CD8-positive, alpha-beta memory T cell (primary cell): ENCODE data around the gene MSH2. TPM values are rescaled to one million over a fixed set of nuclear protein-coding genes. Genes with fewer than 3 reads are reported as not detected.

Experiments used
- CTCF ChIA-PET: fragments of 350-600 bp; sonication (Branson Sonifier 250); formaldehyde crosslinking; loops from one replicate; lab custom pipeline; 2021; ENCODE audit warnings: antibody characterized with exemption; lab: Charles Lee
- POLR2A ChIA-PET: fragments of 350-600 bp; sonication (Branson Sonifier 250); formaldehyde crosslinking; loops from one replicate; lab custom pipeline; 2021; ENCODE audit warnings: antibody characterized with exemption; lab: Charles Lee
- DNase-seq, 5 donors: peaks; one replicate each; pipeline versions ENCODE4 v3.0.0 to v3.0.0-alpha.2; 2020 to 2022; ENCODE audit warnings: mixed read lengths in 1 of 5
- H3K27ac ChIP-seq: one replicate; pipeline ENCODE4 v1.7.0; 2013; ENCODE audit warnings: low read depth, mild to moderate bottlenecking, low read length, moderate library complexity
- H3K27me3 ChIP-seq: 2 replicates; pipeline ENCODE4 v1.7.0; 2013; ENCODE audit warnings: low read length, mild to moderate bottlenecking; ENCODE audit not compliant: insufficient read depth, poor library complexity, severe bottlenecking
- H3K36me3 ChIP-seq: 2 replicates; pipeline ENCODE4 v1.7.0; 2013; ENCODE audit warnings: mild to moderate bottlenecking, low read length, moderate library complexity; ENCODE audit not compliant: insufficient read depth
- H3K4me1 ChIP-seq: 2 replicates; pipeline ENCODE4 v1.7.0; 2013; ENCODE audit warnings: mild to moderate bottlenecking, low read length, moderate library complexity; ENCODE audit not compliant: insufficient read depth
- H3K4me3 ChIP-seq: 2 replicates; pipeline ENCODE4 v1.7.0; 2013; ENCODE audit warnings: mild to moderate bottlenecking, low read length
- H3K9me3 ChIP-seq: 2 replicates; pipeline ENCODE4 v1.7.0; 2013; ENCODE audit warnings: mild to moderate bottlenecking, low read length
- H3K27ac Mint-ChIP-seq, 8 donors: one replicate each; pipeline ENCODE4 v1.8.0; 2020 to 2021; ENCODE audit warnings: mixed read lengths in 8 of 8, mild to moderate bottlenecking in 6 of 8, inconsistent platforms in 3 of 8, moderate library complexity in 3 of 8
- H3K27me3 Mint-ChIP-seq, 2 donors: one replicate each; pipeline ENCODE4 v1.8.0; 2020 to 2021; ENCODE audit warnings: mixed read lengths in 2 of 2, mild to moderate bottlenecking in 1 of 2, moderate library complexity in 1 of 2
- H3K36me3 Mint-ChIP-seq, 3 donors: one replicate each; pipeline ENCODE4 v1.8.0; 2020 to 2021; ENCODE audit warnings: mixed read lengths in 3 of 3, inconsistent platforms in 1 of 3, mild to moderate bottlenecking in 1 of 3
- H3K4me1 Mint-ChIP-seq, 3 donors: one replicate each; pipeline ENCODE4 v1.8.0; 2020 to 2021; ENCODE audit warnings: mixed read lengths in 3 of 3, inconsistent platforms in 1 of 3, mild to moderate bottlenecking in 1 of 3
- H3K4me3 Mint-ChIP-seq, 7 donors: one replicate each; pipeline ENCODE4 v1.8.0; 2020 to 2021; ENCODE audit warnings: mixed read lengths in 7 of 7, mild to moderate bottlenecking in 6 of 7, moderate library complexity in 4 of 7, inconsistent platforms in 2 of 7
- H3K9me3 Mint-ChIP-seq, 5 donors: one replicate each; pipeline ENCODE4 v1.8.0; 2020 to 2022; ENCODE audit warnings: mixed read lengths in 5 of 5, mild to moderate bottlenecking in 3 of 5, moderate library complexity in 2 of 5, inconsistent platforms in 1 of 5
- polyA plus RNA-seq: library from polyadenylated mRNA; unstranded; fragments of 300-500 nt; fragmentation: Illumina TruSeq; gene quantifications from one replicate; pipeline ENCODE4 v1.2.3, GENCODE V29; 2021
- total RNA-seq, 2 experiments: library from RNA; stranded (reverse); gene quantifications; one replicate each; pipeline ENCODE4 v1.2.3, GENCODE V29; 2021

Gene MSH2
- total and polyA plus RNA-seq, 3 experiments from 2014 or later: 25.4 to 60.6 (median 58.5) TPM

DNA sequence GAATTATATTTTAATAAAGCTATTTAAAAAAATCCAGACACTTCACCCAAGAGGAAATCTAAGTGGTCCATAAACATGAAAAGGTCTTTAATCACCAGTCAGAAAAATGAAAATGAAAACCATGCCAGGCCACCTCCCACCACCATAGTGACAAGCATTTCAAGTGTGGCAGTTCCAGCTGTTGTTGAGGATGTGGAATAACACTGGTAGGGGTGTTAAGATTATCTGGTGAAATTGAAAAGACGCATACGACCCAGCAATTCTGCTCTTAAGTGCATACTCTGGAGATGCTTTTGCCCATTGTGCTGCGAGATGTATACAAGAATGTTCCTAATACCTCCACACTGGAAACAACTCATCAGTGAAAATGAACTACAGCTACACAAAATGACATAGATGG, 82.2 kb downstream of the MSH2 start:
- no peaks in the 10 kb centered on the region for H3K27me3 Mint-ChIP-seq
- Histone ChIP-seq H3K4me3 (no peak overlapping the region), H3K36me3 (peaks cover 7% of the 10 kb centered on the region), H3K4me1 (peaks cover 4% of the 10 kb centered on the region), H3K27me3 (no peaks in the 10 kb centered on the region), H3K27ac (no peak overlapping the region), H3K9me3 (no peaks in the 10 kb centered on the region)
- POLR2A ChIA-PET: no interaction called here
- H3K9me3 Mint-ChIP-seq: no peaks in the 10 kb centered on the region
- CTCF ChIA-PET: no interaction called here
- peaks cover 18 to 39% (median 22%) of the 10 kb centered on the region in 3 donors for H3K36me3 Mint-ChIP-seq
- no peak overlapping the region for H3K27ac Mint-ChIP-seq
- peaks cover 14 to 20% (median 15%) of the 10 kb centered on the region in 3 donors for H3K4me1 Mint-ChIP-seq
- no peak overlapping the region for H3K4me3 Mint-ChIP-seq
- no peak for DNase-seq

GRCh38 chr2:47485751-47486300, 82.9 kb downstream of the MSH2 start:
- POLR2A ChIA-PET: no interaction called here
- no peak overlapping the region for H3K27ac Mint-ChIP-seq

DNA sequence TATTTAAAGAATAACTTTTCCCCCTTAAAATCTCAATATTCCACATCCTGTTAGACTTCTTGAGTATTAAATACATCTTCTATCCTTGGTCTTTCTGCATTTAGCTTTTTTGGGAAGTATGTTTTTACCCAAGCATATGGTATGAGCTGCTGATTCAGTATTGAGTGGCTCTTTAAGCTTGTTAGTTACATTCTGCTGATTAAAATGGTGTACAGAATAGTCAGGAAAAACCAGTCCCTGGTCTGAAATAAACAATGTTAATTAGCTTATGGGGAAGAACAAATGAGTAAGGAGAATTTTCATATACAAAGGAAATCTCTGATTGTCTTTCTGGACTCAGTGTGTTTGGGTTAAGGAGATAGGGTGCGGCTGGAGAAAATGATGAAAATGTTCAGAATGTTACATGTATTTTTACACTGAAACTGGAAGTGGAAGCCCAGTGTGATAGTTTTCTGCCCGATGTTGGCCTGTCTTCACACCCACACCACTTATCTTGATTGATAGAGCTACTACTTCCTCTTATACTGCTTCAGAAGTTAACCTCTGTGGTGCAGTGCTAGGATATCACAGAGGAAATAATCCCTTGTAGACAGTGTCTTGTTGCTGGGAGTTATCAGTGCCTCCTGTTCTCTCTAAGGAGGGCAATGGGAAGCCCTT, 84.0 kb downstream of the MSH2 start:
- no peak for DNase-seq
- Histone ChIP-seq H3K27me3 (no peaks in the 10 kb centered on the region), H3K27ac (no peak overlapping the region), H3K4me3 (no peak overlapping the region), H3K4me1 (peaks cover 4% of the 10 kb centered on the region), H3K36me3 (peaks cover 7% of the 10 kb centered on the region), H3K9me3 (no peaks in the 10 kb centered on the region)
- ChIA-PET CTCF (no interaction called here), POLR2A (no interaction called here)
- H3K36me3 Mint-ChIP-seq: peaks cover 11 to 28% (median 15%) of the 10 kb centered on the region in 3 donors
- peak overlapping the region in 6 of 8 donors; percentile 5 to 72 (median 37) for H3K27ac Mint-ChIP-seq
- H3K4me1 Mint-ChIP-seq: peaks cover 14 to 20% (median 15%) of the 10 kb centered on the region in 3 donors
- H3K9me3 Mint-ChIP-seq: no peaks in the 10 kb centered on the region
- peak overlapping the region in 4 of 7 donors; percentile 0 to 21 (median 3) for H3K4me3 Mint-ChIP-seq
- no peaks in the 10 kb centered on the region for H3K27me3 Mint-ChIP-seq

More at GRCh38 chr2:47485751-47486300, 82.9 kb downstream of the MSH2 start:
- peaks cover 14 to 20% (median 15%) of the 10 kb centered on the region in 3 donors for H3K4me1 Mint-ChIP-seq
- no peak overlapping the region for H3K4me3 ChIP-seq
- CTCF ChIA-PET: no interaction called here
- no peak overlapping the region for H3K4me3 Mint-ChIP-seq
- no peak overlapping the region for H3K27ac ChIP-seq
- no peaks in the 10 kb centered on the region for H3K27me3 ChIP-seq
- peaks cover 4% of the 10 kb centered on the region for H3K4me1 ChIP-seq
- no peaks in the 10 kb centered on the region for H3K9me3 Mint-ChIP-seq
- H3K9me3 ChIP-seq: no peaks in the 10 kb centered on the region
- no peak for DNase-seq
- H3K36me3 ChIP-seq: peaks cover 7% of the 10 kb centered on the region
- H3K27me3 Mint-ChIP-seq: no peaks in the 10 kb centered on the region
- peaks cover 15 to 35% (median 19%) of the 10 kb centered on the region in 3 donors for H3K36me3 Mint-ChIP-seq

- Histone ChIP-seq H3K9me3 (no peaks in the 10 kb centered on the region), H3K27me3 (no peaks in the 10 kb centered on the region), H3K4me1 (peaks cover 4% of the 10 kb centered on the region), H3K4me3 (no peak overlapping the region), H3K27ac (no peak overlapping the region), H3K36me3 (peaks cover 7% of the 10 kb centered on the region)
- ChIA-PET POLR2A (no interaction called here), CTCF (no interaction called here)
- peak overlapping the region in 3 of 8 donors; percentile 5 to 72 (median 70) for H3K27ac Mint-ChIP-seq
- peaks cover 0 to 2% (median 0%) of the 10 kb centered on the region in 5 donors for H3K9me3 Mint-ChIP-seq
- peaks cover 14 to 20% (median 15%) of the 10 kb centered on the region in 3 donors for H3K4me1 Mint-ChIP-seq
- DNase-seq: no peak
- H3K36me3 Mint-ChIP-seq: peaks cover 7 to 23% (median 11%) of the 10 kb centered on the region in 3 donors
- H3K27me3 Mint-ChIP-seq: no peaks in the 10 kb centered on the region
- peak overlapping the region in 1 of 7 donors; percentile 0 for H3K4me3 Mint-ChIP-seq
These were observed 84.5 kb downstream of the MSH2 start for GRCh38 chr2:47487498-47487875.

DNA sequence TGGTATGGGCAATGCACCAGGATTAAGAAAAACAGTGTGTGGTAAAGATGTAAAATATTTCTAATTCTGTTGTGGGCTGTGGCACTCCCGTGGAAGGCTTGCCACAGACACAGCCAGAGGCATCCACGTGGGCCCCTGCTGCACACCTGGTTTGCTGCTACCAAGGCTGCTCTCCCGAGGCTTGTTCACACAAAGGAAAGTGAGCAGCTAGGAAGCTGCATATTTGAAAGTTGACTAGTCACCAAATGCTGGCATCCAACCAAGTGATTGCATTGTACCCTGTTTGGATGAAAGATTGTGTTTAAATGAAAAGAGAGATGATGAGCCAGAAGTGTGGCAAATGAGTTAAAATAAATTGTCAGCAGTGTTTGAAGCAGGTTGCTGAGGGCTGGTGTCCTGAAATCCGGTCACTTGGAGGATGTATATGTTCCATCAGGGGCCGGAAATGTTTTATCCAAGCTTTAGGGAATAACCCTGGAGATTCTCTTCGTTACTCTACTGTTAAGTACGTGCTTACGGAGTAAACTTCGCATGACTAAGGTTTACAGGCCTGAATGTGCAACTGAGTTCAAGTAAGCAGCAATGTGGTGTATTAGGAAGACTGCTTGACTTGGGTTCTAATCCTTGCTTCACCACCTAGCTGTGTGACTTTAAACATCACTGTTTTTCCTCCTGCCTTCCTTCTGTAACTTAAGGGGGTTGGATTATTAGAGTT, 86.1 kb downstream of the MSH2 start:
- POLR2A ChIA-PET: no interaction called here
- no peaks in the 10 kb centered on the region for H3K27me3 Mint-ChIP-seq
- H3K27ac ChIP-seq: no peak overlapping the region

GRCh38 chr2:47490406-47490805, 87.5 kb downstream of the MSH2 start:
- Histone ChIP-seq H3K4me3 (no peak overlapping the region), H3K9me3 (no peaks in the 10 kb centered on the region), H3K27me3 (no peaks in the 10 kb centered on the region), H3K4me1 (peaks cover 4% of the 10 kb centered on the region), H3K36me3 (no peaks in the 10 kb centered on the region), H3K27ac (no peak overlapping the region)
- Mint-ChIP-seq H3K36me3 (peaks cover 0 to 2% (median 1%) of the 10 kb centered on the region in 3 donors), H3K4me1 (peaks cover 14 to 19% (median 15%) of the 10 kb centered on the region in 3 donors), H3K9me3 (peaks cover 0 to 4% (median 0%) of the 10 kb centered on the region in 5 donors), H3K27ac (no peak overlapping the region), H3K27me3 (peaks cover 0 to 1% of the 10 kb centered on the region in 2 donors), H3K4me3 (no peak overlapping the region)
- POLR2A ChIA-PET: no interaction called here
- no peak for DNase-seq
- CTCF ChIA-PET: no interaction called here

More for the DNA sequence above, 86.1 kb downstream of the MSH2 start:
- peaks cover 0 to 4% (median 0%) of the 10 kb centered on the region in 5 donors for H3K9me3 Mint-ChIP-seq
- peaks cover 14 to 20% (median 15%) of the 10 kb centered on the region in 3 donors for H3K4me1 Mint-ChIP-seq
- CTCF ChIA-PET: no interaction called here
- Histone ChIP-seq H3K4me3 (no peak overlapping the region), H3K4me1 (peaks cover 4% of the 10 kb centered on the region), H3K36me3 (peaks cover 7% of the 10 kb centered on the region), H3K9me3 (no peaks in the 10 kb centered on the region), H3K27me3 (no peaks in the 10 kb centered on the region)
- H3K36me3 Mint-ChIP-seq: peaks cover 7 to 13% (median 9%) of the 10 kb centered on the region in 3 donors
- no peak for DNase-seq
- no peak overlapping the region for H3K27ac Mint-ChIP-seq
- H3K4me3 Mint-ChIP-seq: no peak overlapping the region

- DNase-seq: no peak
- POLR2A ChIA-PET: no interaction called here
- Histone ChIP-seq H3K4me3 (no peak overlapping the region), H3K27me3 (no peaks in the 10 kb centered on the region), H3K4me1 (no peaks in the 10 kb centered on the region), H3K27ac (no peak overlapping the region), H3K36me3 (no peaks in the 10 kb centered on the region), H3K9me3 (no peaks in the 10 kb centered on the region)
- Mint-ChIP-seq H3K4me3 (no peak overlapping the region), H3K9me3 (peaks cover 0 to 4% (median 3%) of the 10 kb centered on the region in 5 donors), H3K4me1 (no peaks in the 10 kb centered on the region), H3K36me3 (peaks cover 0 to 8% (median 1%) of the 10 kb centered on the region in 3 donors), H3K27ac (no peak overlapping the region), H3K27me3 (peaks cover 0 to 1% of the 10 kb centered on the region in 2 donors)
- CTCF ChIA-PET: no interaction called here
These were observed 90.5 kb downstream of the MSH2 start for GRCh38 chr2:47493317-47494035.
